Endothelial cell of umbilical vein (primary cell): ENCODE results near the gene IFNB1. TPM values are rescaled to one million over a fixed set of nuclear protein-coding genes. Genes with fewer than 3 reads are reported as not detected.

Experiments
- BruUV-seq: library from RNA; stranded (reverse); fragments of 400-500 nt; replicated peaks from 2 replicates; lab custom pipeline; 2021; lab: Mats Ljungman, UMichigan
- CTCF ChIA-PET: fragments of 300-600, 350-600 bp; sonication (Branson Sonifier 250); formaldehyde crosslinking; loops from one replicate; lab custom pipeline; 2021; ENCODE audit warnings: antibody characterized with exemption, inconsistent platforms; lab: Charles Lee
- POLR2A ChIA-PET: fragments of 300-600, 350-600 bp; sonication (Branson Sonifier 250); formaldehyde crosslinking; loops from one replicate; lab custom pipeline; 2021; ENCODE audit warnings: antibody characterized with exemption, inconsistent platforms; lab: Charles Lee
- DNase-seq: peaks from one replicate; pipeline ENCODE4 v3.0.0-alpha.2; 2011; ENCODE audit warnings: low read depth, low spot score
- FAIRE-seq: peaks from 2 replicates; lab custom pipeline; 2011; peaks lifted over from hg19 to GRCh38; lab: Jason Lieb, UNC
- H2AFZ ChIP-seq: 2 replicates; pipeline ENCODE4 v1.6.0; 2012; ENCODE audit warnings: low read depth, low read length, control low read depth, inconsistent platforms
- H3K27ac ChIP-seq: 2 replicates; pipeline ENCODE4 v1.5.1; 2011; ENCODE audit warnings: low read depth, mild to moderate bottlenecking, control low read depth, low read length, moderate library complexity; ENCODE audit not compliant: insufficient read depth
- H3K27me3 ChIP-seq, 2 experiments: 2 replicates each; pipeline versions ENCODE4 v1.6.0 to v1.6.1; 2011; ENCODE audit warnings: low read length in 2 of 2, mixed read lengths in 1 of 2; ENCODE audit not compliant: control insufficient read depth in 2 of 2, insufficient read depth in 2 of 2
- H3K36me3 ChIP-seq, 2 experiments: 2 replicates in 1 of 2; 3 replicates in 1 of 2; pipeline ENCODE4 v1.5.1; 2011; ENCODE audit warnings: low read length in 2 of 2, mild to moderate bottlenecking in 1 of 2, moderate library complexity in 1 of 2; ENCODE audit not compliant: control insufficient read depth in 2 of 2, insufficient read depth in 2 of 2; ENCODE audit errors: extremely low read depth in 1 of 2
- H3K4me1 ChIP-seq: 3 replicates; pipeline ENCODE4 v1.5.1; 2011; ENCODE audit warnings: mild to moderate bottlenecking, low read length; ENCODE audit not compliant: control insufficient read depth, insufficient read depth; ENCODE audit errors: extremely low read depth
- H3K4me2 ChIP-seq: 2 replicates; pipeline ENCODE4 v1.6.1; 2011; ENCODE audit warnings: low read length, control low read depth, mixed read lengths; ENCODE audit not compliant: insufficient read depth
- H3K4me3 ChIP-seq, 3 experiments: fragments of 200-600 bp in 1 of 3; sonication (generic), shearing (Covaris generic) in 1 of 3; replicated peaks in 1 of 3; 2 replicates each; pipeline ENCODE4 v1.5.1; 2011 to 2016; ENCODE audit warnings: control low read depth in 3 of 3, low read length in 3 of 3, mild to moderate bottlenecking in 2 of 3, inconsistent platforms in 1 of 3, low read depth in 1 of 3, moderate library complexity in 1 of 3; ENCODE audit not compliant: insufficient read depth in 1 of 3
- H3K79me2 ChIP-seq: 2 replicates; pipeline ENCODE4 v1.6.0; 2012; ENCODE audit warnings: low read length, inconsistent platforms; ENCODE audit not compliant: control insufficient read depth, insufficient read depth
- H3K9ac ChIP-seq: replicated peaks from 2 replicates; pipeline ENCODE3; 2011; ENCODE audit warnings: low read length, control low read depth; ENCODE audit not compliant: insufficient read depth; ENCODE audit errors: extremely low read depth
- H3K9me1 ChIP-seq: replicated peaks from 3 replicates; pipeline ENCODE4 v1.6.0; 2011; ENCODE audit warnings: mild to moderate bottlenecking, low read length; ENCODE audit not compliant: control insufficient read depth, insufficient read depth; ENCODE audit errors: extremely low read depth
- H3K9me3 ChIP-seq: replicated peaks from 2 replicates; pipeline ENCODE4 v1.5.1; 2012; ENCODE audit warnings: low read length, inconsistent platforms; ENCODE audit not compliant: control insufficient read depth, insufficient read depth
- H4K20me1 ChIP-seq: replicated peaks from 2 replicates; pipeline ENCODE3; 2011; ENCODE audit warnings: mild to moderate bottlenecking, low read length; ENCODE audit not compliant: control insufficient read depth, insufficient read depth; ENCODE audit errors: extremely low read depth
- EZH2 ChIP-seq: IDR thresholded peaks from 2 replicates; pipeline ENCODE4 v1.6.1; 2012; ENCODE audit warnings: borderline replicate concordance, low read depth, mild to moderate bottlenecking, moderate library complexity, low read length, inconsistent platforms; ENCODE audit not compliant: severe bottlenecking
- FOS ChIP-seq: IDR thresholded peaks from 2 replicates; pipeline ENCODE4 v1.6.1; 2011; ENCODE audit warnings: mild to moderate bottlenecking, low read length, moderate library complexity, borderline replicate concordance; ENCODE audit not compliant: insufficient read depth
- GATA2 ChIP-seq: IDR thresholded peaks from 2 replicates; pipeline ENCODE4 v1.7.0; 2011; ENCODE audit warnings: low read depth, mild to moderate bottlenecking, moderate library complexity, mixed read lengths, low read length; ENCODE audit not compliant: insufficient read length, insufficient read depth
- JUN ChIP-seq: IDR thresholded peaks from 2 replicates; pipeline ENCODE4 v1.6.1; 2011; ENCODE audit warnings: borderline replicate concordance, low read depth; ENCODE audit not compliant: insufficient read length, insufficient read depth
- MAX ChIP-seq: IDR thresholded peaks from 2 replicates; pipeline ENCODE4 v1.6.1; 2011; ENCODE audit not compliant: insufficient read depth, insufficient read length
- MYC ChIP-seq: IDR thresholded peaks from one replicate; pipeline ENCODE4 v1.6.1; 2011; ENCODE audit warnings: mild to moderate bottlenecking, low read depth, low read length
- POLR2A ChIP-seq: IDR thresholded peaks from 2 replicates; pipeline ENCODE4 v1.6.1; 2012; ENCODE audit warnings: low read depth, mild to moderate bottlenecking, control low read depth, low read length
- POLR2AphosphoS5 ChIP-seq: IDR thresholded peaks from 2 replicates; pipeline ENCODE4 v1.6.1; 2012; ENCODE audit warnings: low read depth, mild to moderate bottlenecking, control low read depth, low read length, moderate library complexity; ENCODE audit not compliant: insufficient read depth
- dilution Hi-C: fragments of 300-500 bp; cut with MboI; formaldehyde crosslinking; loops from one replicate; pipeline ENCODE4 v1.15.0; 2019; ENCODE audit warnings: low sequenced_read_pairs; ENCODE audit not compliant: extremely low pct_ligation_motif_present
- intact Hi-C: fragments of 100-400 bp; cut with micrococcal nuclease; formaldehyde crosslinking; loops from one replicate; pipeline ENCODE4 v1.10.0; 2022
- polyA plus RNA-seq, 4 experiments: library from polyadenylated mRNA; depleted of rRNA in 3 of 4; stranded (reverse) in 3 of 4; unstranded in 1 of 4; fragments of >200 nt; gene quantifications; 2 replicates each; pipeline versions ENCODE4 v1.2.1 to v1.2.3, GENCODE V29; 2011 to 2012; ENCODE audit warnings: missing spikeins in 1 of 4
- small RNA-seq: library from RNA; depleted of rRNA; stranded (forward); fragments of <200 nt; gene quantifications from one replicate; pipeline ENCODE3, GENCODE V24; 2012; ENCODE audit warnings: low replicate concordance, low read depth; ENCODE audit not compliant: insufficient read depth, insufficient read length
- total RNA-seq: library from RNA; stranded (reverse); gene quantifications from 2 replicates; pipeline ENCODE4 v1.2.3, GENCODE V29; 2021
- TF ChIP-seq, protein P1 (sequence below), 2 donors: IDR thresholded peaks; 1 replicate in 1 of 2; 2 replicates in 1 of 2; pipeline ENCODE4 v1.5.1; 2011; ENCODE audit warnings: low read length in 2 of 2, mild to moderate bottlenecking in 2 of 2, moderate library complexity in 2 of 2, control low read depth in 1 of 2, inconsistent platforms in 1 of 2, low read depth in 1 of 2; ENCODE audit not compliant: insufficient read depth in 1 of 2; ENCODE audit errors: extremely low read depth in 1 of 2

IFNB1 gene
- total and polyA plus RNA-seq, 2 donors (not counting 3 experiments of a cell fraction or from before 2014, with no cell fraction given): not detected

DNA sequence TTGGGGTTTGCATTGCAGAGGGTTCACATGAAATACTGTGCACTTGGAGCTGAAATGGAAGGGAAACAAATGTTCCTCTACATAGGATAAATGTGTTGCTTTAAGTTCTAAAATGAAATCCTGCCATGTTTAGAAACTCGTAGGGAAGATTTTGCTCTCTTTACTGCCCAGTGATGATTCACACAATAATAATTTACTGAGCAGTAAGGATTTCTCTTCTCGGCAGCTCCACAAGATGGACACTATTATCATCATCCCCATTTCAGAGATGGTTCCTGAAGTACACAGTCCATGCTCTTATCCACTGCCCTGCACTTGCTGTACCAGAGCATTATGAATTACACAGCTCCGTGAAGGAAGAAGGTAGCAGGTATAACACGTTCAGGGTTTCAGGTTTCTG is 50.4 kb downstream of the IFNB1 start:
- CTCF ChIA-PET: interaction anchor here (0.8 to 2.5 kb wide), 2 partner anchors 9 to 84 kb away, joined by 3 to 9 read pairs; no protein-coding TSS in a partner anchor
- no peak overlapping the region for H3K4me2 ChIP-seq

More for the DNA sequence above, 50.4 kb downstream of the IFNB1 start:
- H3K4me3 ChIP-seq: no peak overlapping the region
- no peak for FAIRE-seq
- H4K20me1 ChIP-seq: no peaks in the 10 kb centered on the region
- no peaks in the 10 kb centered on the region for H3K9me1 ChIP-seq
- TF ChIP-seq JUN (no peak), MAX (no peak), MYC (no peak), GATA2 (no peak), EZH2 (no peak), POLR2AphosphoS5 (no peak), FOS (no peak), POLR2A (no peak)
- TF ChIP-seq, protein P1, sequence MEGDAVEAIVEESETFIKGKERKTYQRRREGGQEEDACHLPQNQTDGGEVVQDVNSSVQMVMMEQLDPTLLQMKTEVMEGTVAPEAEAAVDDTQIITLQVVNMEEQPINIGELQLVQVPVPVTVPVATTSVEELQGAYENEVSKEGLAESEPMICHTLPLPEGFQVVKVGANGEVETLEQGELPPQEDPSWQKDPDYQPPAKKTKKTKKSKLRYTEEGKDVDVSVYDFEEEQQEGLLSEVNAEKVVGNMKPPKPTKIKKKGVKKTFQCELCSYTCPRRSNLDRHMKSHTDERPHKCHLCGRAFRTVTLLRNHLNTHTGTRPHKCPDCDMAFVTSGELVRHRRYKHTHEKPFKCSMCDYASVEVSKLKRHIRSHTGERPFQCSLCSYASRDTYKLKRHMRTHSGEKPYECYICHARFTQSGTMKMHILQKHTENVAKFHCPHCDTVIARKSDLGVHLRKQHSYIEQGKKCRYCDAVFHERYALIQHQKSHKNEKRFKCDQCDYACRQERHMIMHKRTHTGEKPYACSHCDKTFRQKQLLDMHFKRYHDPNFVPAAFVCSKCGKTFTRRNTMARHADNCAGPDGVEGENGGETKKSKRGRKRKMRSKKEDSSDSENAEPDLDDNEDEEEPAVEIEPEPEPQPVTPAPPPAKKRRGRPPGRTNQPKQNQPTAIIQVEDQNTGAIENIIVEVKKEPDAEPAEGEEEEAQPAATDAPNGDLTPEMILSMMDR (IDR thresholded peaks at IDR 0.05; ENCODE audit: extremely low read depth in 1 of 2, insufficient read depth in 1 of 2, low read depth in 1 of 2, low read length in 2 of 2): no peak
- no TSS peak for BruUV-seq
- POLR2A ChIA-PET: no interaction called here
- H3K9ac ChIP-seq: no peak overlapping the region
- no peak for DNase-seq
- H3K27ac ChIP-seq: no peak overlapping the region
- no peaks in the 10 kb centered on the region for H3K79me2 ChIP-seq
- no peak overlapping the region for H2AFZ ChIP-seq
- H3K4me1 ChIP-seq: peaks cover 6% of the 10 kb centered on the region
- dilution Hi-C loops: no loop called here
- H3K27me3 ChIP-seq: no peaks in the 10 kb centered on the region
- intact Hi-C loops: loop anchor here (5.0 to 10.0 kb wide), 2 partner anchors 65 to 398 kb away; no protein-coding TSS in a partner anchor
- H3K36me3 ChIP-seq: no peaks in the 10 kb centered on the region
- no peaks in the 10 kb centered on the region for H3K9me3 ChIP-seq

Small RNA genes lying within 50 kb of the gene (small RNA-seq; reads per million reads assigned to genes)
- not detected for gene IFNWP4

Other genes starting within 250 kb of the IFNB1 start
- gene HACD4, start 46.3 kb downstream of the IFNB1 start, total RNA-seq: 1.2 and 1.4 TPM in 2 replicates
- gene HACD4, start 46.3 kb downstream of the IFNB1 start, polyA plus RNA-seq: 1.2 and 1.3 TPM in 2 replicates
- gene IFNW1, start 63.9 kb upstream of the IFNB1 start, total RNA-seq: not detected in 2 replicates
- not detected in 2 replicates for gene IFNW1, start 63.9 kb upstream of the IFNB1 start, polyA plus RNA-seq
- not detected in 2 replicates for gene IFNA21, start 88.7 kb upstream of the IFNB1 start, total RNA-seq
- gene IFNA21, start 88.7 kb upstream of the IFNB1 start, polyA plus RNA-seq: not detected in 2 replicates
- gene IFNA4, start 109.6 kb upstream of the IFNB1 start, total RNA-seq: not detected in 2 replicates
- gene IFNA4, start 109.6 kb upstream of the IFNB1 start, polyA plus RNA-seq: not detected in 2 replicates
- not detected in 2 replicates for gene IFNA7, start 124.3 kb upstream of the IFNB1 start, total RNA-seq
- gene IFNA7, start 124.3 kb upstream of the IFNB1 start, polyA plus RNA-seq: not detected in 2 replicates
- gene IFNA10, start 129.2 kb upstream of the IFNB1 start, total RNA-seq: not detected in 2 replicates
- not detected in 2 replicates for gene IFNA10, start 129.2 kb upstream of the IFNB1 start, polyA plus RNA-seq
- gene IFNA16, start 139.4 kb upstream of the IFNB1 start, total RNA-seq: not detected in 2 replicates
- gene IFNA16, start 139.4 kb upstream of the IFNB1 start, polyA plus RNA-seq: not detected in 2 replicates
- not detected in 2 replicates for gene IFNA17, start 150.3 kb upstream of the IFNB1 start, total RNA-seq
- not detected in 2 replicates for gene IFNA17, start 150.3 kb upstream of the IFNB1 start, polyA plus RNA-seq
- not detected in 2 replicates for gene IFNA14, start 162.1 kb upstream of the IFNB1 start, total RNA-seq
- not detected in 2 replicates for gene IFNA14, start 162.1 kb upstream of the IFNB1 start, polyA plus RNA-seq
- gene IFNA5, start 227.4 kb upstream of the IFNB1 start, total RNA-seq: not detected in 2 replicates
- gene IFNA5, start 227.4 kb upstream of the IFNB1 start, polyA plus RNA-seq: not detected in 2 replicates